Muscle layer of duodenum (tissue), 2 donors: ENCODE measurements around the gene SLC47A1.
"Not testable (repeated sequence)": the region's sequence is repeated elsewhere in the genome, so short reads cannot be mapped to it uniquely, and the experiment has no call there.

Experiments
- H3K27ac ChIP-seq: one replicate; pipeline ENCODE4 v1.7.0; 2013; ENCODE audit warnings: mild to moderate bottlenecking, low read length
- H3K27me3 ChIP-seq: one replicate; pipeline ENCODE4 v1.7.0; 2013; ENCODE audit warnings: low read depth, mild to moderate bottlenecking, control low read depth, low read length
- H3K36me3 ChIP-seq, 2 donors: one replicate each; pipeline ENCODE4 v1.7.0; 2013; ENCODE audit warnings: low read length in 2 of 2, control low read depth in 1 of 2, mild to moderate bottlenecking in 1 of 2; ENCODE audit not compliant: insufficient read depth in 2 of 2, control insufficient read depth in 1 of 2
- H3K4me1 ChIP-seq, 2 donors: one replicate each; pipeline ENCODE4 v1.7.0; 2013; ENCODE audit warnings: low read length in 2 of 2, mild to moderate bottlenecking in 2 of 2, control low read depth in 1 of 2, moderate library complexity in 1 of 2; ENCODE audit not compliant: insufficient read depth in 2 of 2, control insufficient read depth in 1 of 2
- H3K4me3 ChIP-seq, 2 donors: one replicate each; pipeline ENCODE4 v1.7.0; 2013; ENCODE audit warnings: low read length in 2 of 2, low read depth in 1 of 2, mild to moderate bottlenecking in 1 of 2
- H3K9me3 ChIP-seq, 2 donors: one replicate each; pipeline ENCODE4 v1.7.0; 2013; ENCODE audit warnings: low read length in 2 of 2, control low read depth in 1 of 2, mild to moderate bottlenecking in 1 of 2; ENCODE audit not compliant: control insufficient read depth in 1 of 2
- donor health status: healthy.

The SLC47A1 gene

GRCh38 chr17:19580566-19580920 is 46.9 kb downstream of the SLC47A1 start:
- not testable (repeated sequence) for H3K9me3 ChIP-seq, H3K36me3 ChIP-seq, H3K27ac ChIP-seq, H3K27me3 ChIP-seq, H3K4me1 ChIP-seq
- peak overlapping the region in 1 of 2 donors; percentile 64 for H3K4me3 ChIP-seq

- not testable (repeated sequence) for H3K4me3 ChIP-seq, H3K4me1 ChIP-seq, H3K27ac ChIP-seq, H3K27me3 ChIP-seq, H3K9me3 ChIP-seq, H3K36me3 ChIP-seq
These were observed 48.5 kb downstream of the SLC47A1 start for GRCh38 chr17:19582152-19582551.

GRCh38 chr17:19583871-19584270 is 50.2 kb downstream of the SLC47A1 start:
- Histone ChIP-seq H3K9me3 (no peaks in the 10 kb centered on the region), H3K27me3 (no peaks in the 10 kb centered on the region), H3K4me1 (no peaks in the 10 kb centered on the region), H3K4me3 (no peak overlapping the region), H3K36me3 (no peaks in the 10 kb centered on the region), H3K27ac (no peak overlapping the region)

GRCh38 chr17:19590451-19590850 is 56.8 kb downstream of the SLC47A1 start:
- no peaks in the 10 kb centered on the region for H3K4me1 ChIP-seq
- H3K36me3 ChIP-seq: no peaks in the 10 kb centered on the region
- no peak overlapping the region for H3K27ac ChIP-seq
- no peaks in the 10 kb centered on the region for H3K9me3 ChIP-seq
- H3K27me3 ChIP-seq: no peaks in the 10 kb centered on the region
- H3K4me3 ChIP-seq: no peak overlapping the region

GRCh38 chr17:19590912-19591551 is 57.4 kb downstream of the SLC47A1 start:
- Histone ChIP-seq H3K4me1 (no peaks in the 10 kb centered on the region), H3K27ac (no peak overlapping the region), H3K27me3 (no peaks in the 10 kb centered on the region), H3K36me3 (no peaks in the 10 kb centered on the region), H3K9me3 (no peaks in the 10 kb centered on the region), H3K4me3 (no peak overlapping the region)

GRCh38 chr17:19592316-19592715 is 58.7 kb downstream of the SLC47A1 start:
- Histone ChIP-seq H3K36me3 (no peaks in the 10 kb centered on the region), H3K9me3 (no peaks in the 10 kb centered on the region), H3K27me3 (no peaks in the 10 kb centered on the region), H3K27ac (no peak overlapping the region), H3K4me3 (no peak overlapping the region), H3K4me1 (no peaks in the 10 kb centered on the region)

GRCh38 chr17:19596869-19597268 is 63.2 kb downstream of the SLC47A1 start:
- Histone ChIP-seq H3K27me3 (no peaks in the 10 kb centered on the region), H3K4me1 (no peaks in the 10 kb centered on the region), H3K27ac (no peak overlapping the region), H3K9me3 (no peaks in the 10 kb centered on the region), H3K4me3 (no peak overlapping the region), H3K36me3 (no peaks in the 10 kb centered on the region)

- Histone ChIP-seq H3K9me3 (no peaks in the 10 kb centered on the region), H3K36me3 (no peaks in the 10 kb centered on the region), H3K27me3 (no peaks in the 10 kb centered on the region), H3K27ac (no peak overlapping the region), H3K4me3 (no peak overlapping the region), H3K4me1 (peaks cover 0 to 7% of the 10 kb centered on the region in 2 donors)
These were observed 76.7 kb downstream of the SLC47A1 start for GRCh38 chr17:19610311-19610710.

GRCh38 chr17:19610879-19611278 is 77.2 kb downstream of the SLC47A1 start:
- H3K27ac ChIP-seq: no peak overlapping the region
- H3K36me3 ChIP-seq: no peaks in the 10 kb centered on the region
- H3K9me3 ChIP-seq: no peaks in the 10 kb centered on the region
- H3K27me3 ChIP-seq: no peaks in the 10 kb centered on the region
- peaks cover 0 to 7% of the 10 kb centered on the region in 2 donors for H3K4me1 ChIP-seq
- H3K4me3 ChIP-seq: no peak overlapping the region

GRCh38 chr17:19613979-19614378 is 80.3 kb downstream of the SLC47A1 start:
- Histone ChIP-seq H3K4me3 (no peak overlapping the region), H3K9me3 (peaks cover 10 to 13% of the 10 kb centered on the region in 2 donors), H3K27me3 (no peaks in the 10 kb centered on the region), H3K36me3 (peaks cover 0 to 3% of the 10 kb centered on the region in 2 donors), H3K4me1 (peaks cover 0 to 7% of the 10 kb centered on the region in 2 donors), H3K27ac (no peak overlapping the region)

GRCh38 chr17:19614900-19615299 is 81.2 kb downstream of the SLC47A1 start:
- H3K27me3 ChIP-seq: no peaks in the 10 kb centered on the region
- H3K9me3 ChIP-seq: peaks cover 16 to 22% of the 10 kb centered on the region in 2 donors
- H3K4me1 ChIP-seq: peaks cover 0 to 7% of the 10 kb centered on the region in 2 donors
- peaks cover 0 to 9% of the 10 kb centered on the region in 2 donors for H3K36me3 ChIP-seq
- no peak overlapping the region for H3K27ac ChIP-seq
- no peak overlapping the region for H3K4me3 ChIP-seq

GRCh38 chr17:19618015-19618414 is 84.4 kb downstream of the SLC47A1 start:
- H3K4me1 ChIP-seq: peaks cover 0 to 7% of the 10 kb centered on the region in 2 donors
- H3K9me3 ChIP-seq: peaks cover 16 to 31% of the 10 kb centered on the region in 2 donors
- peaks cover 0 to 9% of the 10 kb centered on the region in 2 donors for H3K36me3 ChIP-seq
- no peak overlapping the region for H3K27ac ChIP-seq
- no peak overlapping the region for H3K4me3 ChIP-seq
- H3K27me3 ChIP-seq: no peaks in the 10 kb centered on the region
